K562 (cell line): ENCODE measurements around the gene DENND1A. TPM values are rescaled to one million over a fixed set of nuclear protein-coding genes. Genes with fewer than 3 reads are reported as not detected.

Experiments used
- ATAC-seq: fragments of 200-7000 bp; cut with Tn5 transposase; 3 replicates; pipeline ENCODE4 v1.9.1; 2020; ENCODE audit warnings: moderate library complexity
- BruUV-seq: library from RNA; stranded (reverse); fragments of 400-500 nt; replicated peaks from 2 replicates; lab custom pipeline; 2021; lab: Mats Ljungman, UMichigan
- CTCF ChIA-PET: fragments of 300-600 bp; formaldehyde crosslinking; extraction: SDS; loops from one replicate; lab custom pipeline; 2021; ENCODE audit warnings: low intra/inter-chr PET ratio; lab: Yijun Ruan, JAX
- POLR2A ChIA-PET: fragments of 300-600, 350-650 bp; sonication (Branson Sonifier 250); formaldehyde crosslinking; extraction: SDS; loops from one replicate; lab custom pipeline; 2021; ENCODE audit warnings: antibody characterized with exemption, inconsistent platforms; lab: Yijun Ruan, JAX
- DNase-seq, 4 experiments: peaks; one replicate each; pipeline versions ENCODE4 v3.0.0 to v3.0.0-alpha.2; 2011 to 2018; ENCODE audit warnings: low spot score in 3 of 4, mixed read lengths in 3 of 4; ENCODE audit errors: extremely low read depth in 1 of 4
- FAIRE-seq: peaks from 2 replicates; lab custom pipeline; 2011; peaks lifted over from hg19 to GRCh38; lab: Jason Lieb, UNC
- H2AFZ ChIP-seq: 2 replicates; pipeline ENCODE4 v1.6.0; 2011; ENCODE audit warnings: low read depth, low read length, control low read depth, inconsistent platforms
- H3K27ac ChIP-seq: fragments of 200-600 bp; 3 replicates; pipeline ENCODE4 v1.8.0; 2011; ENCODE audit warnings: low read depth, mild to moderate bottlenecking, control low read depth, inconsistent platforms, low read length, moderate library complexity, mixed read lengths; ENCODE audit errors: extremely low read depth
- H3K27me3 ChIP-seq, 2 experiments: fragments of 300-600 bp in 1 of 2; 2 replicates in 1 of 2; 3 replicates in 1 of 2; pipeline versions ENCODE4 v1.6.0 to v1.8.0; 2011; ENCODE audit warnings: inconsistent platforms in 2 of 2, low read length in 2 of 2, mild to moderate bottlenecking in 1 of 2, mixed read lengths in 1 of 2, moderate library complexity in 1 of 2; ENCODE audit not compliant: control insufficient read depth in 2 of 2, insufficient read depth in 2 of 2
- H3K36me3 ChIP-seq: fragments of 300-600 bp; 3 replicates; pipeline ENCODE4 v1.8.0; 2011; ENCODE audit warnings: mild to moderate bottlenecking, low read length, inconsistent platforms; ENCODE audit not compliant: control insufficient read depth, insufficient read depth
- H3K4me1 ChIP-seq, 2 experiments: fragments of 200-600 bp in 1 of 2; replicated peaks in 1 of 2; 2 replicates in 1 of 2; 3 replicates in 1 of 2; pipeline versions ENCODE4 v1.5.1 to v1.8.0; 2011; ENCODE audit warnings: inconsistent platforms in 2 of 2, low read length in 2 of 2, mild to moderate bottlenecking in 1 of 2, mixed read lengths in 1 of 2, moderate library complexity in 1 of 2; ENCODE audit not compliant: control insufficient read depth in 2 of 2, insufficient read depth in 2 of 2
- H3K4me2 ChIP-seq: 2 replicates; pipeline ENCODE4 v1.6.1; 2011; ENCODE audit warnings: low read length, control low read depth, inconsistent platforms, mixed read lengths; ENCODE audit not compliant: insufficient read depth
- H3K4me3 ChIP-seq: fragments of 200-600 bp; sonication (generic), shearing (Covaris generic); 2 replicates; pipeline ENCODE4 v1.5.1; 2016; ENCODE audit warnings: control low read depth, inconsistent platforms
- H3K79me2 ChIP-seq: fragments of 200-600 bp; 3 replicates; pipeline ENCODE4 v1.8.0; 2011; ENCODE audit warnings: low read length, inconsistent platforms; ENCODE audit not compliant: control insufficient read depth, insufficient read depth
- H3K9ac ChIP-seq, 2 experiments: 2 replicates each; pipeline versions ENCODE4 v1.6.0 to v1.6.1; 2011; ENCODE audit warnings: low read depth in 2 of 2, low read length in 2 of 2, control low read depth in 1 of 2, inconsistent platforms in 1 of 2, mild to moderate bottlenecking in 1 of 2, mixed read lengths in 1 of 2; ENCODE audit not compliant: insufficient read depth in 1 of 2
- H3K9me1 ChIP-seq: one replicate; pipeline ENCODE4 v1.6.0; 2011; ENCODE audit warnings: inconsistent platforms, mild to moderate bottlenecking, low read length, moderate library complexity; ENCODE audit not compliant: control insufficient read depth, insufficient read depth
- H3K9me3 ChIP-seq: replicated peaks from 2 replicates; pipeline ENCODE4 v1.5.1; 2011; ENCODE audit warnings: low read depth, low read length, inconsistent platforms; ENCODE audit not compliant: control insufficient read depth, insufficient read depth
- H4K20me1 ChIP-seq: replicated peaks from 2 replicates; pipeline ENCODE4 v1.6.1; 2011; ENCODE audit warnings: low read length, inconsistent platforms, mixed read lengths; ENCODE audit not compliant: control insufficient read depth, insufficient read depth
- ARNT ChIP-seq, 2 experiments: fragments of 450-650 bp; IDR thresholded peaks; 2 replicates each; pipeline ENCODE4 v1.6.1; 2016; ENCODE audit warnings: mild to moderate bottlenecking in 1 of 2
- GTF3C2 ChIP-seq: IDR thresholded peaks from 3 replicates; pipeline ENCODE4 v1.6.1; 2011; ENCODE audit warnings: borderline replicate concordance, mild to moderate bottlenecking, moderate library complexity; ENCODE audit not compliant: insufficient read length; ENCODE audit errors: extremely low read depth
- KLF16 ChIP-seq: IDR thresholded peaks from 2 replicates; pipeline ENCODE4 v1.6.1; 2016; ENCODE audit warnings: antibody characterized with exemption
- MTA3 ChIP-seq: fragments of 450-650 bp; formaldehyde crosslinking; IDR thresholded peaks from 2 replicates; pipeline ENCODE4 v1.6.1; 2017; ENCODE audit warnings: mild to moderate bottlenecking, borderline replicate concordance
- PHF21A ChIP-seq: fragments of 450-650 bp; IDR thresholded peaks from 2 replicates; pipeline ENCODE4 v1.6.1; 2017; ENCODE audit warnings: low read depth, borderline replicate concordance
- PML ChIP-seq: IDR thresholded peaks from 2 replicates; pipeline ENCODE4 v1.6.1; 2012; ENCODE audit warnings: low read length, inconsistent platforms
- PYGO2 ChIP-seq: fragments of 450-650 bp; IDR thresholded peaks from 2 replicates; pipeline ENCODE4 v1.6.1; 2016; ENCODE audit warnings: mild to moderate bottlenecking, missing genetic modification characterization, moderate library complexity, missing compliant biosample characterization
- STAT5B ChIP-seq: fragments of 250-450 bp; sonication (Bioruptor Pico); IDR thresholded peaks from 2 replicates; pipeline ENCODE4 v1.8.0; 2021; ENCODE audit warnings: mild to moderate bottlenecking, inconsistent platforms
- TEAD1 ChIP-seq, 2 experiments: fragments of 450-650 bp in 1 of 2; sonication (generic) in 1 of 2; formaldehyde crosslinking; IDR thresholded peaks; 2 replicates each; pipeline versions ENCODE4 v1.4.0 to v1.8.0; 2020 to 2022; ENCODE audit warnings: mild to moderate bottlenecking in 2 of 2, missing genetic modification reagents in 1 of 2
- ZBTB5 ChIP-seq: fragments of 450-650 bp; IDR thresholded peaks from 2 replicates; pipeline ENCODE4 v1.6.1; 2017; ENCODE audit warnings: antibody characterized with exemption
- ZKSCAN1 ChIP-seq: fragments of 150-350 bp; IDR thresholded peaks from 2 replicates; pipeline ENCODE4 v1.6.1; 2016; ENCODE audit warnings: low read depth, low read length
- ZNF253 ChIP-seq: fragments of 250-450 bp; sonication (Bioruptor Pico); conservative IDR thresholded peaks from 2 replicates; pipeline ENCODE4 v1.6.1; 2021; ENCODE audit warnings: mild to moderate bottlenecking
- ZNF398 ChIP-seq: fragments of 250-450 bp; sonication (Bioruptor Pico); IDR thresholded peaks from 2 replicates; pipeline ENCODE4 v1.8.0; 2021; ENCODE audit warnings: moderate library complexity, mild to moderate bottlenecking, inconsistent platforms
- ZNF444 ChIP-seq: fragments of 250-450 bp; sonication (Bioruptor Pico); IDR thresholded peaks from 2 replicates; pipeline ENCODE4 v1.4.0; 2020; ENCODE audit warnings: mild to moderate bottlenecking, moderate library complexity
- WGBS: fragments of 100-300 bp; shearing (Covaris generic); methylation state at CpG from one replicate; pipeline ENCODE4 v1.1.6; 2016; ENCODE audit warnings: low coverage, mixed read lengths; ENCODE audit not compliant: insufficient coverage; ENCODE audit errors: missing lambda C conversion rate; 5-methylcytosine and 5-hydroxymethylcytosine counted together
- in situ Hi-C: fragments of 300-500 bp; cut with MboI; formaldehyde crosslinking; loops from 4 replicates; pipeline ENCODE4 v1.15.0; 2018; ENCODE audit warnings: inconsistent platforms, mixed read lengths
- intact Hi-C: fragments of 100-400 bp; cut with micrococcal nuclease; formaldehyde crosslinking; loops from 2 replicates; pipeline ENCODE4 v1.14.2; 2022
- polyA plus RNA-seq, 8 experiments: library from polyadenylated mRNA; depleted of rRNA in 4 of 8; stranded (reverse) in 5 of 8; unstranded in 3 of 8; fragments of >200 nt; fragmentation: Nextera tagmentation in 2 of 8; fragmentation: Illumina TruSeq in 1 of 8; extraction: Ambion mirVana in 2 of 8; extraction: Trizol in 1 of 8; gene quantifications; 2 replicates each; pipeline versions ENCODE4 v1.2.1 to v1.2.3, GENCODE V29; 2011 to 2014; ENCODE audit warnings: inconsistent platforms in 1 of 8, missing spikeins in 1 of 8
- total RNA-seq, 7 experiments: library from RNA; depleted of rRNA in 6 of 7; stranded (reverse); fragments of >200 nt in 6 of 7; fragmentation: Illumina TruSeq in 2 of 7; extraction: Trizol in 2 of 7; gene quantifications; 2 replicates each; pipeline versions ENCODE4 v1.2.1 to v1.2.3, GENCODE V29; 2011 to 2021; ENCODE audit warnings: low replicate concordance in 1 of 7

The DENND1A gene
- total and polyA plus RNA-seq, 9 of the 15 experiments (the other 6 are each of a cell fraction or from before 2014, with no cell fraction given) = 7.6 to 29.5 (median 15.7) TPM

- TF ChIP-seq ZNF398 (CRISPR knock-in tag) (no peak), ZNF444 (CRISPR knock-in tag) (no peak), MTA3 (no peak), TEAD1 (CRISPR knock-in tag; IDR thresholded peaks at IDR 0.05) (no peak), KLF16 (no peak), PYGO2 (no peak), ZBTB5 (no peak), STAT5B (no peak)
These were observed 216.6 kb downstream of the DENND1A start (continued) for GRCh38 chr9:123713282-123713681.

- DNase-seq = no peak
- no peak for FAIRE-seq
- H3K4me2 ChIP-seq = no peak overlapping the region
- no peak for ATAC-seq
- no peaks in the 10 kb centered on the region for H3K9me3 ChIP-seq
- H3K9me1 ChIP-seq = no peaks in the 10 kb centered on the region
- H2AFZ ChIP-seq = no peak overlapping the region
- intact Hi-C loops = no loop called here
- in situ Hi-C loops = no loop called here
- H3K4me3 ChIP-seq = no peak overlapping the region
- ChIA-PET POLR2A (interaction anchor here (0.7 to 1.0 kb wide), 2 partner anchors 9 to 12 kb away, joined by 3 to 4 read pairs; no protein-coding TSS in a partner anchor), CTCF (no interaction called here)
- H3K27ac ChIP-seq = no peak overlapping the region
- no peak overlapping the region for H3K9ac ChIP-seq
- 82% methylated on average over 1 of the region's 1 CpG for WGBS
- no peaks in the 10 kb centered on the region for H3K36me3 ChIP-seq
- no peaks in the 10 kb centered on the region for H3K79me2 ChIP-seq
- H4K20me1 ChIP-seq = no peaks in the 10 kb centered on the region
- no peaks in the 10 kb centered on the region for H3K27me3 ChIP-seq
- TF ChIP-seq GTF3C2 (no peak), ARNT (IDR thresholded peaks at IDR 0.05) (no peak), PHF21A (no peak), PML (no peak), ZNF253 (CRISPR knock-in tag) (no peak), ZKSCAN1 (no peak)
- BruUV-seq = no TSS peak
- peaks cover 0 to 4% of the 10 kb centered on the region in 2 experiments; a peak in 2 of 5 replicates for H3K4me1 ChIP-seq
These were observed 217.5 kb downstream of the DENND1A start for GRCh38 chr9:123712399-123712798.
